ENCODE data around the gene ACOT13. TPM values are rescaled to one million over a fixed set of nuclear protein-coding genes. Genes with fewer than 3 reads are reported as not detected.
"Not testable (repeated sequence)": the region's sequence is repeated elsewhere in the genome, so short reads cannot be mapped to it uniquely, and the experiment has no call there.

The ACOT13 gene
- 16.6 TPM for polyA plus RNA-seq (ENCODE audit: insufficient read length)

- DNase-seq (ENCODE audit: low read depth) = peak; percentile 98
Measured at GRCh38 chr6:24666641-24667377, at the start of gene ACOT13, which contains the start of gene TDP2. ACOT13 (plus strand) TSS chr6:24667077; CDS start chr6:24667264, 187 bp downstream. TDP2 (minus strand) TSS chr6:24666899; CDS start chr6:24666862, 37 bp downstream.

GRCh38 chr6:24619661-24620060, 47.2 kb upstream of the ACOT13 start:
- DNase-seq (ENCODE audit: low read depth) = no peak

- no peak for DNase-seq (ENCODE audit: low read depth)
Measured at GRCh38 chr6:24620637-24621036, 46.2 kb upstream of the ACOT13 start.

- no peak for DNase-seq (ENCODE audit: low read depth)
Measured at GRCh38 chr6:24621626-24622289, 45.1 kb upstream of the ACOT13 start.

- no peak for DNase-seq (ENCODE audit: low read depth)
Measured at GRCh38 chr6:24630856-24631505, 35.9 kb upstream of the ACOT13 start.

GRCh38 chr6:24631671-24632070, 35.2 kb upstream of the ACOT13 start:
- no peak for DNase-seq (ENCODE audit: low read depth)

GRCh38 chr6:24632573-24632972, 34.3 kb upstream of the ACOT13 start:
- no peak for DNase-seq (ENCODE audit: low read depth)

DNA sequence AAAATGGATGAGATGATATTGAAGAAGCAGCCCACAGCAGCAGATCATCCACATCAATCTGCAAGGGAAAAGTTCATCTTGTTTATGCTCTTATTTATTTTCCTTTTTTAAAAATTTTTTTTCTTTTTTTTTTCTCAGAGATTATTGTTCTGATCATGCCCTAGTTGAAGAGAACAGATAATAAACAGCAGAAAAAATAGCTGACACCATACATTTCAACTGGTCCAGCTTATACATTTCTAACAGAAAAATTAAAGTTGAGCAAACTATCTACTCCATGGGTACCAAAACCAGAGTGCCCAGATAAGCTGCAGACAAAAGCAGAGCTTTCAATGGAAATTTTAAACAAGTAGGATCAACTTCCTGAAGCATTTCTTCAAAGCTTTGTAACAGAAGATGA, 30.2 kb upstream of the ACOT13 start:
- DNase-seq (ENCODE audit: low read depth) = no peak

- DNase-seq (ENCODE audit: low read depth) = no peak
Measured at GRCh38 chr6:24640166-24640565, 26.7 kb upstream of the ACOT13 start.

DNA sequence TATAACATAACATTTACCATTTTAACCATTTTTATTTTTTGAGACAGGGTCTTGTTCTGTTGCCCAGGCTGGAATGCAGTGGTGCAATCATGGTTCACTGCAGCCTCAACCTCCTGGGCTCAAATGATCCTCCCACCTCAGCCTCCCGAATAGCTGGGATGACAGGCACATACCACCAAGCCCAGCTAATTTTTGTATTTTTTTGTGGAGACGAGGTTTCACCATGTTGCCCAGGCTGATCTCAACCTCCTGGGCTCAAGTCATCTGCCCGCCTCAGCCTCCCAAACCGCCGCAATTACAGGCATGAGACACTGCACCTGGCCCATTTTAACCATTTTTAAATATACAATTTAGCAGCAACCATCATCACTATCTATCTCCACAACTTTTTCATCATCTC, 26.2 kb upstream of the ACOT13 start:
- not testable (repeated sequence) for DNase-seq (ENCODE audit: low read depth)

GRCh38 chr6:24642061-24642460, 24.8 kb upstream of the ACOT13 start:
- no peak for DNase-seq (ENCODE audit: low read depth)

DNA sequence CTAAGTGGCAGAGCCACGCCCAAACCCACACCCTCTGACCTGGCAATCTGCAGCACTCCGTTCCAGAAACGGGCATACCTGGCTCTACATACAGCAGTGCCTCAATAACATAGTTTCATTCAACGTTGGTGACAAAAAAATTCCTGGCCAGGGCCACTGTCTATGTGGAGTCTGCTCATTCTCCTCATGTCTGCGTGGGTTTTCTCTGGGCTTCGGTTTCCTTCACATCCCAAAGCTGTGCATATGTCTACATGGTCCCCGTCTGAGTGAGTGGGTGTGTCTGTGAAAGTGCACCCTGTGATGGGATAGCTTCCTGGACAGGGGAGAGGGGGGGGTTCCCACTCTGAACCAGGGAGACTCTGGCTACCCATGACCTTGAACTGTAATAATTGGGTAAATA, 23.0 kb upstream of the ACOT13 start:
- DNase-seq (ENCODE audit: low read depth) = no peak

DNA sequence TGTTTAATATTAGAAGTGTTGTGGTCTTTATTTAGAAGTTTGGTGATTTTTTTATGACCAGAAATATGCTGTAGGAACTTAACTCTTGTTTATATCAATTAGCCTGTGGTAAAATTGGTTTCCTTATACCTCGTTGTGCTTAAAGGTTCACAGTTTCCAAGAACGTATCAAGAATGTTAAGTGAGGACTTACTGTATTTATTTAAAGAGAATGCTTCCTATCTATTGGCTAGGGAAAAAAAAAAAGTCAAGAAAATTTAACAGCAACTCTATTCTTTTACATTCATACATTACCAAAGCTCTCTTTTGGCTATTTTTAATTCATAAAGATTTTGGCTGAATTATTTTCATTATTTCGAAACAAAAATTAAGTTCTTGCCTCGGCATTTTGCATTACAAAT, 22.5 kb upstream of the ACOT13 start:
- DNase-seq (ENCODE audit: low read depth) = no peak

DNA sequence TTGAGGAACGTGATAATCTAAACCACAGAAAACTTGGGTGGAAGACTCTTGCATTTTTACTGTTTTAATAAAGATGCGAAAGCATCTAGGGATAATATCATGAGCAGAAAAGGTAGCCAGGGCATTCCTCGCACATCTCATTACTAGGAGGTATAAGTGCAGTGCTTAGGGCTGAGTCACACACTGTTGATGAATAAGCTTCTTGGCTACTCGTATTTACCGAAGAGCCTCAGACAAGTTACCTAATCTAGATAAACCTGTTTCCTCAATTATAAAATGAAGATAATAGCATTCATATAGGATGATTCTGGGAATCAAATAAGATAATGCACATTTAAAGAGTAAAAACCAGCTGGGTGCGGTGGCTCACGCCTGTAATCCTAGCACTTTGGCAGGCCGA, 20.1 kb upstream of the ACOT13 start:
- DNase-seq (ENCODE audit: low read depth) = no peak

- DNase-seq (ENCODE audit: low read depth) = no peak
Measured at GRCh38 chr6:24648276-24648675, 18.6 kb upstream of the ACOT13 start.

DNA sequence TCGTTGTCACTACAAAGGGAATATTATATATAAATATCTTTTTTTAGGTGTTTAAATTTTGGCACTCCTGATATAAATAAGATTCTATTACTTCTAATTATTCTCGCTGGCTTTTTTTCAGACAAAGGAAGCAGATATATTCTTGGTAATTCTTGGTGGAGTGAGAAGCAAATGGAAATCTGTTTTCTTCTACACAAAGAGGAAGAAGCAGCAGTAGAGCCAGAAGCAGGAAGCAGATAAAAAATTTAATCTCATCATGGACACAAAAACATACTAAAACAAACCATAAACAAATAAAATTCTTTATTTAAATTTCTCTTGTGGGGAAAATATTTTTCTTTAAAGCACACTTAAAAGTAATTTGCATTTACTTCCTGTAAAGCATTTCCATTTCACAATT, 17.2 kb upstream of the ACOT13 start:
- DNase-seq (ENCODE audit: low read depth) = no peak

DNA sequence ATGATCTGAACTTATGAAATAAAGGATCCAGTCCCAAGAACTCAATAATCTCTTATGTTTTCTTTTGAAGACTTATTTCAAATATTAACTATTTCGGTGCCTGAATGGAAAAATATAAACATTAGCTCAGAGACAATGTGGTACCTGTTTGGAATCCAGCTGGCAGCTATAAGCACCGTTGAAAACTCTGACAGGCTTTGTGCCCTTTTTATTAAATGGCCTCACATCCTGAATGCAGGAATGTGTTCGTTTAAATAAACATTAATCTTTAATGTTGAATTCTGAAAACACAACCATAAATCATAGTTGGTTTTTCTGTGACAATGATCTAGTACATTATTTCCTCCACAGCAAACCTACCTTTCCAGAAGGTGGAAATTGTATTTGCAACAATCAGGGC, 16.5 kb upstream of the ACOT13 start:
- DNase-seq (ENCODE audit: low read depth) = no peak

- DNase-seq (ENCODE audit: low read depth) = no peak
Measured at GRCh38 chr6:24655215-24655614, 11.7 kb upstream of the ACOT13 start.

DNA sequence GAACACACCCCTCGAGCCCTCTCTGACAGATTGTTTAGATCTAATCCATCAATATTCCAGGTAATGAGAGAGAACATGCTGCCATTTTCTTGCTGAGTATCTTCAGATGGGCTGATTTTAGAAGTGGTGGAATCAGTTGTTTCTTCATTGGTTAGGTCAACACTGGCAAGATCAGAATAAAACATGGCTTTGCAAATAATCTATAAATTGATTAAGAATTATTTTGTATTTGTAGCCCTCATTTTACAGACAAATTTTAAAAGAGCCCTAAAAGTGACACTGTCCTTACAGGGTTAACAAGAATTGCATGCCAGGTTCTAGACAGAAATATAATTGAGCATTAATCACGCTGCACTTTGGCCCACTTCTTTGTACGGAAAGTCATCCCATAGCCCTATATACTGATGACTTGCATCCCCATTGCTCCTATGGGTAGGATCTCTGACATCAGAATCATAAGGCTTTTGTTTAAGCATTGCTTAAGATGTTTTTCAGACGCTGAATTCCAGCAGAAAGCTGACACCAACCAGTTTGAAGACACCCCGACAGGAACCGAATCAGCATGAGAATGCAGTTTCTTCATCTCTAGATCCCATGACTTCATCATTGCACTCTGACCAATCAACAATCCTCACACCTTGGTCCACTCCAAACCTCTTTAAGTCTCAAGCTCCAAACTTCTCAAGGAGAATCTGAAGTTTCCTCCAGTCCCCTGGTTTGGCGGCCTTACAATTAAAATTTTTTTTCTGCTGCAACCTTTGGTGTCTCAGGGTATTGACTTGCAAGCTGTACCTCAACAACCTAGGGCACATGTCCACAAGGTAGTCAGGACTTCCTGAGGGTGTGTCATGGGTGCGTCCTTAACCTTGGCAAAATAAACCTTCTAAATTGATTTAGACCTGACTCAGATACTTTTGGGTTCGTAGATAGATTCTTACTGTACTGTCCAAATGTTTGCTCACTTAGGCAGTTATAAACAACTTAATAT, 8.0 kb upstream of the ACOT13 start:
- no peak for DNase-seq (ENCODE audit: low read depth)

DNA sequence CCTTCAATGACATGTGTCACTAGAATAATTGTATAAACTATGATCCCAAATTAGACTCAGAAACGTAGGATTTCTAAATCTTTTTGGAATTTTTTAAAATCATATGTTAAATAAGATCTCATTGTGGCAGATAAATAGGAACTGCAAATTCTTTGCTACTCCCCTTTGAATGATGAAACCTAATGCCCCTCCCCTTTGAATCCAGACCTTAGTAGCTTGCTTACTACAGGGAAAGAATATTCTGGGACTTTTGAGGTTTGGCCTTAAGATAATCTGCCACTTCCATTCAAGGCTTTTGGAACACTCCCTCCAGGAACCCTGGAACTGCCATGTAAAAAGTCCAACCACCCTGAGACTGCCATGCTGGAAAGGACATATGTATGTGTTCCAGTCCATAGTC, 7.3 kb upstream of the ACOT13 start:
- no peak for DNase-seq (ENCODE audit: low read depth)

- no peak for DNase-seq (ENCODE audit: low read depth)
Measured at GRCh38 chr6:24660105-24660504, 6.8 kb upstream of the ACOT13 start.

DNA sequence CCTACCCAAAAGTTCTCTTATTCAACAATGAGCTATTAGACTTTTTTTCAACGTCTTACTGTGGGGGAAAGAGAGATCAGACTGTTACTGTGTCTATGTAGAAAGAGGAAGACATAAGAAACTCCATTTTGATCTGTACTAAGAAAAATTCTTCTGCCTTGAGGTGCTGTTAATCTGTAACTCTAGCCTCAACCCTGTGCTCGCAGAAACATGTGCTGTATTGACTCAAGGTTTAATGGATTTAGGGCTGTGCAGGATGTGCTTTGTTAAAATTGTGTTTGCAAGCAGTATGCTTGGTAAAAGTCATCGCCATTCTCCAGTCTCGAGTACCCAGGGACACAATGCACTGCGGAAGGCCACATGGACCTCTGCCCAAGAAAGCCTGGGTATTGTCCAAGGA, 5.1 kb upstream of the ACOT13 start:
- not testable (repeated sequence) for DNase-seq (ENCODE audit: low read depth)
